GM12878 (cell line): ENCODE data around the gene SLC25A3. TPM values are rescaled to one million over a fixed set of nuclear protein-coding genes. Genes with fewer than 3 reads are reported as not detected.
A peak's percentile ranks its signal among the peaks of the same experiment; 100 is the strongest.
"Not testable (repeated sequence)": the region's sequence is repeated elsewhere in the genome, so short reads cannot be mapped to it uniquely, and the experiment has no call there.

ENCODE experiments used
- ATAC-seq: fragments of 200-7000 bp; cut with Tn5 transposase; 3 replicates; pipeline ENCODE4 v1.9.1; 2020; ENCODE audit warnings: mild to moderate bottlenecking, moderate library complexity
- BruUV-seq: library from RNA; stranded (reverse); fragments of 400-500 nt; replicated peaks from 2 replicates; lab custom pipeline; 2021; lab: Mats Ljungman, UMichigan
- CTCF ChIA-PET: fragments of 300-600 bp; sonication (Branson Sonifier 250); formaldehyde crosslinking; extraction: SDS; loops from one replicate; lab custom pipeline; 2021; ENCODE audit warnings: inconsistent platforms; lab: Yijun Ruan, JAX
- POLR2A ChIA-PET: fragments of 350-600 bp; formaldehyde crosslinking; extraction: SDS; loops from one replicate; lab custom pipeline; 2021; ENCODE audit warnings: inconsistent platforms; lab: Charles Lee
- RAD21 ChIA-PET: fragments of 300-600 bp; sonication (Branson Sonifier 250); formaldehyde crosslinking; loops from one replicate; lab custom pipeline; 2023; ENCODE audit warnings: antibody characterized with exemption; ENCODE audit not compliant: unreplicated experiment; lab: Charles Lee
- SMC1A ChIA-PET: fragments of 300-600 bp; sonication (Branson Sonifier 250); formaldehyde crosslinking; loops from one replicate; lab custom pipeline; 2023; ENCODE audit not compliant: unreplicated experiment, uncharacterized antibody; lab: Charles Lee
- DNase-seq: peaks from one replicate; pipeline ENCODE4 v3.0.0-alpha.2; 2011; ENCODE audit warnings: low read depth, low spot score
- FAIRE-seq: peaks from 3 replicates; lab custom pipeline; 2011; peaks lifted over from hg19 to GRCh38; lab: Jason Lieb, UNC
- H2AFZ ChIP-seq: 2 replicates; pipeline ENCODE4 v1.6.0; 2011; ENCODE audit warnings: low read depth, low read length, control low read depth; ENCODE audit not compliant: control insufficient read depth
- H3K27ac ChIP-seq: 2 replicates; pipeline ENCODE4 v1.5.1; 2011; ENCODE audit warnings: control low read depth; ENCODE audit not compliant: control insufficient read depth, insufficient read depth
- H3K27me3 ChIP-seq, 2 experiments: replicated peaks in 1 of 2; 2 replicates each; pipeline versions ENCODE4 v1.6.0 to v1.6.1; 2011; ENCODE audit warnings: low read length in 1 of 2; ENCODE audit not compliant: control insufficient read depth in 2 of 2, insufficient read depth in 2 of 2
- H3K36me3 ChIP-seq, 2 experiments: 2 replicates each; pipeline ENCODE4 v1.5.1; 2011; ENCODE audit warnings: low read length in 1 of 2; ENCODE audit not compliant: control insufficient read depth in 2 of 2, insufficient read depth in 2 of 2
- H3K4me1 ChIP-seq: 2 replicates; pipeline ENCODE4 v1.6.1; 2011; ENCODE audit warnings: mild to moderate bottlenecking, low read length, moderate library complexity, mixed read lengths; ENCODE audit not compliant: control insufficient read depth, insufficient read depth
- H3K4me2 ChIP-seq: 2 replicates; pipeline ENCODE4 v1.6.0; 2011; ENCODE audit warnings: control low read depth; ENCODE audit not compliant: control insufficient read depth, insufficient read depth
- H3K4me3 ChIP-seq: fragments of 200-600 bp; sonication (generic); 2 replicates; pipeline ENCODE4 v1.5.1; 2016
- H3K79me2 ChIP-seq: 2 replicates; pipeline ENCODE4 v1.6.0; 2011; ENCODE audit warnings: low read length; ENCODE audit not compliant: control insufficient read depth, insufficient read depth
- H3K9ac ChIP-seq: 2 replicates; pipeline ENCODE4 v1.8.0; 2011; ENCODE audit warnings: low read length, control low read depth, mixed read lengths; ENCODE audit not compliant: control insufficient read depth, insufficient read depth
- H3K9me3 ChIP-seq: replicated peaks from 3 replicates; pipeline ENCODE4 v1.5.1; 2011; ENCODE audit warnings: mild to moderate bottlenecking, low read length; ENCODE audit not compliant: control insufficient read depth, insufficient read depth
- H4K20me1 ChIP-seq: 2 replicates; pipeline ENCODE4 v1.6.0; 2011; ENCODE audit not compliant: control insufficient read depth, insufficient read depth
- BCLAF1 ChIP-seq: fragments of 450-650 bp; IDR thresholded peaks from 2 replicates; pipeline ENCODE4 v1.6.1; 2017; ENCODE audit warnings: antibody characterized with exemption, mild to moderate bottlenecking, moderate library complexity
- E4F1 ChIP-seq: fragments of 450-650 bp; IDR thresholded peaks from 2 replicates; pipeline ENCODE4 v1.6.1; 2018; ENCODE audit warnings: borderline replicate concordance, mild to moderate bottlenecking; ENCODE audit not compliant: partially characterized antibody
- LARP7 ChIP-seq: fragments of 450-650 bp; IDR thresholded peaks from 2 replicates; pipeline ENCODE4 v1.6.1; 2017; ENCODE audit warnings: mild to moderate bottlenecking
- RUNX3 ChIP-seq: IDR thresholded peaks from 2 replicates; pipeline ENCODE4 v1.6.1; 2012; ENCODE audit warnings: low read length, inconsistent platforms
- TCF3 ChIP-seq: IDR thresholded peaks from 2 replicates; pipeline ENCODE4 v1.6.1; 2012; ENCODE audit warnings: low read depth, mild to moderate bottlenecking, low read length, borderline replicate concordance; ENCODE audit not compliant: insufficient read depth
- WGBS: methylation state at CpG from one replicate; pipeline ENCODE4 v1.1.6; 2016; ENCODE audit warnings: low lambda C conversion rate; ENCODE audit not compliant: insufficient replicate concordance, insufficient coverage; ENCODE audit errors: missing lambda C conversion rate; 5-methylcytosine and 5-hydroxymethylcytosine counted together
- in situ Hi-C: fragments of 300-500 bp; cut with MboI; formaldehyde crosslinking; loops from 9 replicates; pipeline ENCODE4 v1.14.3; 2018; ENCODE audit warnings: mixed read lengths
- intact Hi-C: fragments of 100-400 bp; cut with micrococcal nuclease; formaldehyde crosslinking; loops from one replicate; pipeline ENCODE4 v1.14.2; 2022; ENCODE audit not compliant: unreplicated experiment
- polyA plus RNA-seq, 11 experiments: library from polyadenylated mRNA; depleted of rRNA in 4 of 11; unstranded in 6 of 11; stranded (reverse) in 5 of 11; fragments of >200 nt; fragmentation: Nextera tagmentation in 4 of 11; fragmentation: Illumina TruSeq in 1 of 11; extraction: Ambion mirVana in 4 of 11; extraction: Trizol in 1 of 11; gene quantifications; 1 replicate in 1 of 11; 2 replicates in 10 of 11; pipeline versions ENCODE4 v1.2.1 to v1.2.3, GENCODE V29; 2011 to 2016; ENCODE audit warnings: inconsistent platforms in 2 of 11, missing spikeins in 2 of 11, low read depth in 1 of 11
- total RNA-seq, 4 experiments: library from RNA; depleted of rRNA in 3 of 4; stranded (reverse); fragments of >200 nt in 3 of 4; fragmentation: Illumina TruSeq in 1 of 4; extraction: Trizol in 1 of 4; gene quantifications; 2 replicates each; pipeline versions ENCODE4 v1.2.1 to v1.2.3, GENCODE V29; 2013 to 2021

SLC25A3 gene
- total and polyA plus RNA-seq, 10 of the 15 experiments (the other 5 are each of a cell fraction or from before 2014, with no cell fraction given) = 314 to 700 (median 589) TPM

- no peak for TF ChIP-seq BCLAF1
- TF ChIP-seq E4F1 = no peak
- TF ChIP-seq LARP7 = no peak
- no peak for TF ChIP-seq TCF3
- peak; percentile 73 for TF ChIP-seq RUNX3
Observed at GRCh38 chr12:98595243-98595988, 1.9 kb downstream of the SLC25A3 start (continued).

- intact Hi-C loops, BruUV-seq, H3K4me1 ChIP-seq, H3K9ac ChIP-seq, H3K27me3 ChIP-seq, H3K4me2 ChIP-seq, H3K9me3 ChIP-seq, in situ Hi-C loops, H3K4me3 ChIP-seq, H2AFZ ChIP-seq, ATAC-seq, H3K27ac ChIP-seq, H4K20me1 ChIP-seq, DNase-seq, FAIRE-seq: not testable (repeated sequence)
- ChIA-PET RAD21 (interaction anchor here (1.5 to 5.1 kb wide), 2 partner anchors 49 to 54 kb away, joined by 4 to 27 read pairs; no protein-coding TSS in a partner anchor), CTCF (interaction anchor here (0.6 to 5.3 kb wide), 11 partner anchors 8 to 128 kb away, joined by 3 to 48 read pairs (median 5); no protein-coding TSS in a partner anchor), SMC1A (interaction anchor here (0.7 to 7.0 kb wide), 10 partner anchors 10 to 107 kb away, joined by 3 to 54 read pairs (median 7); partner anchors contain the start of gene IKBIP), POLR2A (interaction anchor here (0.7 to 3.1 kb wide), 5 partner anchors 9 to 80 kb away, joined by 3 to 15 read pairs (median 3); partner anchors contain the start of genes APAF1 and IKBIP)
- Histone ChIP-seq H3K36me3 (peaks cover 9 to 29% of the 10 kb centered on the region in 2 experiments), H3K79me2 (peaks cover 55% of the 10 kb centered on the region)
- WGBS = 89% methylated on average over 5 of the region's 5 CpGs
Observed at GRCh38 chr12:98597313-98597712, 3.8 kb downstream of the SLC25A3 start.
